Measurements from ENCODE around the gene UTF1.
"Not testable (repeated sequence)": the region's sequence is repeated elsewhere in the genome, so short reads cannot be mapped to it uniquely, and the experiment has no call there.

Gene UTF1

DNA sequence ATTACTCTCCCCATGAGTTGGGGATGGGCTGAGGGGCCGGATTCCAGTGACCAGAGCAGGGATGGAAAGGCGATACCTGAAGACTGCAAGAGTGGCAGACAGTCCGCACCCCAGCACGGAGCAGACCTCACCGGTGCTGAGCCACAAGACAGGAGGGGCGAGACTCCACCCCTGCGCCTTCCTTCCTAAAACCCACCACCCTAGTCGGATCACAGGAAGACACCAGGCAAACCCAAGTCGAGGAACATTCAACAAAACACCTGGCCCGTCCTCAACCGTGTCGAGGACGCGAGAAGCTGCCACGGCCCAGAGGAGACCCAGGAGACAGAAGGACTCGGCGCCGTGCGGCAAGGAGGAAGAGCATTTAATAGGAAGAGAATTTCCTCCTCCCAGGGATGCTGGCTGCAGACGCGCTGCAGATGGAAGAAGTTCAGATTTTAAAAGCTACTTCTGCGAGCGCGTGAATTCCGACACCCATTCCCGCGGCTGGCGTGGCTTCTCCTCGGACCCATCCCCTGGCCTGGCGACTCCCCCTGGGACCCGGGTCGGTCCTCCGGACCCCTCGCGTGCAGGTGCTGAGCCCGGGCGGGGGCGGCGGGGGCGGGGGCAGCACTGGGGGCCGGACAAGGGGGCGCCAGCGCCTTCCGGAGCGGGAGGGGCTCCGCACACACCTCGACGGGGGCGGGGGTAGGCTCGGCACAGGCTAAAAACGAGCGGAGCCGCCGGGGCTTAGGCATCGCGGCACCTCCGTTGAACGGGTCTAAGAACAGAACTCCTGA lies 563 bp upstream of the UTF1 start:
- no peak for DNase-seq

DNA sequence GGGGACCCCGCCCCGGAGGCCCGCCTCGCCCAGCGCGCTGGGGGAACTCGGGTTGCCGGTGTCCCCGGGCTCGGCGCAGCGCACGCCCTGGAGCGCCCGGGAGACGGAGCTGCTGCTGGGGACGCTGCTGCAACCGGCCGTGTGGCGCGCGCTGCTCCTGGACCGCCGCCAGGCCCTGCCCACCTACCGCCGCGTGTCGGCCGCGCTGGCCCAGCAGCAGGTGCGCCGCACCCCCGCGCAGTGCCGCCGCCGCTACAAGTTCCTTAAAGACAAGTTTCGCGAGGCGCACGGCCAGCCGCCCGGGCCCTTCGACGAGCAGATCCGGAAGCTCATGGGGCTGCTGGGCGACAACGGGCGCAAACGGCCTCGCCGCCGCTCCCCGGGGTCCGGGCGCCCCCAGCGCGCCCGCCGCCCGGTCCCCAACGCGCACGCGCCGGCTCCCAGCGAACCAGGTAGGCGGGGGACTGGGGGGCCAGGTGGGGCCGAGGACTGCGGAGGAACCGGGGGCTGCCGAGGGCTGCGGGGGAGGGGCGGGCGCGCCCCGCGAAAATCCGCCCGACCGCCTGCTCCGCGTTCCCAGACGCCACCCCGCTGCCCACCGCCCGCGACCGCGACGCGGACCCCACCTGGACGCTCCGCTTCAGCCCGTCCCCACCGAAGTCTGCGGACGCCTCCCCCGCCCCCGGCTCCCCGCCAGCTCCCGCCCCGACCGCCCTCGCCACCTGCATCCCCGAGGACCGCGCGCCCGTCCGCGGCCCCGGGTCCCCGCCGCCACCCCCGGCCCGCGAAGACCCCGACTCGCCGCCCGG lies 574 bp downstream of the UTF1 start:
- DNase-seq: no peak

DNA sequence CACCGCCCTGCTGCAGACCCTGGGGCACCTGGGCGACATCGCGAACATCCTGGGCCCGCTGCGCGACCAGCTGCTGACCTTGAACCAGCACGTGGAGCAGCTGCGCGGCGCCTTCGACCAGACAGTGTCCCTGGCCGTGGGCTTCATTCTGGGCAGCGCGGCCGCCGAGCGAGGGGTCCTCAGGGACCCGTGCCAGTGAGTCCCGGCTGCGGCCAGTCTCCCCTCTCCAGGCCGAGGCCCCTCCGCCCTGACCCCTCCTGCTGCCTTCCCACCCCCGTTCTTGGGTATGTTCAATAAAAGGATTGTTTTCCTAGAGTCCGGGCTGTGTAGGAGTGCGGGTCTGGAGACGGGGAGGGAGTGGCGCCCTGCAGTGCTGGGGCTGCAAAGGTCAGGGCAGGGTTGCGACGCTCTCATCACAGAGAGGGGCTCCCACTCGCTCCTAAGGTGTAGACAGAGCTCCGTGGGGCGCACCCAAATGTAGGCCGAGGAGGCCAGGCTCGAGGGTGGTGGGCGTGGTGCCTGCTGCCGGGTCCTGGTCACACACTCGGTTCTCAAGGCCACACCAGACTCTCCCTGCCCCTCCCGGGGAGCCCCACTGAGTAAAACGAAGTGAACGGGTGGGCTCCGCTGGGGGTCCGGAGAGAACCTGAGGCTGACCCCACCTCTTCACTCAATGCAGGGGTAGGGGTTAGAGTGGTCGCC lies 1.4 kb downstream of the UTF1 start:
- DNase-seq: no peak

DNA sequence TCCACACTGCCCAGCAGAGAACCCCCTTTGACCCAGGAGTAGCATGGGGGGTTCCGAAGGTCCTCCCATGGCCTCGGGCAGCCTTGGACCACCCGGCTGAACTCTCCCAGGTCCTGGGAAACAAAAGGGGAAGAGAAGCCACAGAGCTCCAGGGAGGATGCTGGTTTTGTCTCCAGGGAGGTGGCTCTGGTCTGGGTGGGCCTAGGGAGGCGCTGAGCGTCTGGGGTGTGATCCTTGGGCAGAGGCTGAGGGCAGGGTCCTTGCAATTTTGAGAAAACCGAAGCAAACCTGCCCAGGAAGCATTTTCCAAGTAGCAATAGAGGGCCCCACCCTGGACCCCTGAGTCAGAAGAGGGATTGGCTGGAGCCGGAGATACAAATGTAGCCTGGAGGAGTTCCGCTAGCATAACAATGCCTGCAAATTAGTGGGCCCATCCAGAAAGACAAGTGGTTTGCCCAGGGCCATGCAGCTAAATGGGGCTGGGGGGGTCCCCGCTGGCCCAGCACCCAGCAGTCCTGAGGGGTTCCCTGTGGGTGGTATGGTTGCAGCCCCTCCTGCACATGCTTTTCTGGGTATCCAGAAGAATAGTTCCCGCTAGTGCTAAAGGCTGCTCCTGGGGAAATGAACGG lies 2.0 kb downstream of the UTF1 start:
- DNase-seq: no peak

DNA sequence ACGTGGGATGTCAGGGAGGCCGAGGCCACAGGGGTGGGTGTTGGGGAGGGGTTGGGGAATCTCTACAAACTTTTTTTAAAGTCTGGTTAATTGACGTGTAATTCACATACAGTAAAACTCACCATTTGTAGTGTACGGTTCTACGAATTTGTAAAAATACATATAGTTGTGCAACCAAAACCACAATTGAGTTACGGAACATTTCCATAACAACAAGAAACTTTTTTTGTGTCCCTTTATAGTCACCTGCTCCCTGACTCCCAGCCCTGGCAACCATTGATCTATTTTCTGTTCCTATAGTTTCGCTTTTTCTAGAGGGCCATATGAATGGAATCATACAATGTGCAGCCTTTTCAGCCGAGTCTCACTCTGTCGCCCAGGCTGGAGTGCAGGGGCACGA lies 4.8 kb downstream of the UTF1 start:
- not testable (repeated sequence) for DNase-seq

DNA sequence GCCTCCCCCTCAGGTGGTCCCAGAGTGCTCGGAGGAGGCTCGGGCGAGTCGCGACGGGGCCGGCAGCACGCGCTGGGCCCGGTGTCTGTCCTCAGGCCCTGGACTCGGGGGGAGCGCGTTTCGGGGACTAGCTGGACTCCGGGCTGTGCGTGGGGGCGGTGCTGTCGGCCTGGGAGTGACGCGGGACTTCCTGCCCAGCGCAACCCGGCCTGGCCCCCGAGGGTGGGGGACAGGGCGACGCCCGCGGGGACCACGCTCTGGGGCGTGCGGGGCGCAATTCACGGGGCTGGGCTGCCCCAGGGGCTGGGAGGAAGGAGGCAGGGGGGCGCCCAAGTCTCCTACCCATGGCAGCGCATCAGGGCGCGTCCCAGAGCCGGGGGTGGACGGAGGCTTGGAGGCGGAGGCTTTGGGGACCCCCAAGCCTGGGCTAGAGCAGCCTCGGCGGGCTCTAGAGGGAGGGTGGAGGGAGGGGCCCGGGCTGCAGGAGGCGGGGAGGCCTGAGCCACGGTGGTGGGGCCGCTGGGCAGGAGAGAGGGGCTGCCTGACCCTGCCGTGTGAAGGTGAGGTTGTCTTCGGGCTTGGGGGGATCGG lies 5.3 kb downstream of the UTF1 start:
- no peak for DNase-seq

DNA sequence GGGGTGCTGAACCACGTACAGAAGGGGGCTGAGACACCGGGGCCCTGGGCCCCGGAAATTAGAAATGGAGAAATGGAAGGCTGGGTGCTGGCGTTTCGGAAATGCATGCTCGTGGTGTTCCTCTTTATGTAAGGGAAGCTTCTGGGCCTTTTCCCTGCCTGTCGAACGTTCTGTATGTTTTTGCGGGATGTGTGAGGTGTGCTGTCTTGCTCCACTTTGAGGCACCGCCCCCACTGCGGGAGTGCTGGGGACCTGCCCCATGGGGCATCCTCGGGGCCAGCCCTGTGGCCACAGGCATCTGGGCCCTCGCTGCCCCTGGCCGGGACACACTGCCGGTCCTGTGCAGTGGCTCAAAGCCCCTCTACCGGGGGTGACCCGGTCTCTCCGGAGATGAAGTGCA lies 5.9 kb downstream of the UTF1 start:
- DNase-seq: no peak

DNA sequence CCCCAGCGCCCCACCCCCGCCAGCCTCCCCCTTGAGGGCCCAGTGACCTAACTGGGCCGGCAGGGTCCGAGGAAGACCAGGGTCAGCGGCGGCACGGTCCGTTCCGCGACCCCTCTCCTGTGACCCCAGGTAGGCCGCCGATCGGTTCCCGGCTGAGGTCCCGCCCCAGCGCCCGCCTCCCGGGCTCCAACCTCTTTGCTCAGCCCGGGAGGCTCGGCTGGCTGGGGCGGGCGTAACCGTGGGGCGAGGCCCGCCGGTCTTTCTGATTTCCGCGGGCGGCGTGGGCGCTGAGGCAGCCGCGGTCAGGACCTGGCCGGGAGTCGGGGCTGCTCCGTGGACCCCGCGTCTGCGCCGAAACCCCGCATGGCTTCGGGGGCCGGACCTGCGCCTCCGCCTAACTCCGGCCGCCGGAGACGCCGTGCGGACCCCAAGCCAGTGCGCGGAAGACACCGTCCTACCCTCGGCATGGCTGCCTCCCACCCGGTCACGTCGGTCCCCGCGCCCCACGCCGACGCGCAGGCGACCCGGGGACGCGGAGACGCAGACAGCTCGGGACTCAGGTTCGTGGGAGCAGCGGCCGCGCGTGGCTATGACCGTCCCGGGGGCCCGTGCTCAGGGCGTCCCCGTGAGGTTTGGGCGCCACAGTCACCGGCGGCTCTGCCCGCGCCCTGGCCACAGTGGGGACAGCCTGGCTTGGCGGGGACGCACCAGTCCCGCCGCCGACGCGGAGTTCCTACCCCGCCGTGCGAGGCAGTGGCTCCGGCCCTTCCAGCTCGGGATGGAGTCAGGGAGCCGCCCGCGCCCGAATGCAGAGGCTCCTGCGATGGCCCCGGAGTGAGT lies 6.6 kb downstream of the UTF1 start:
- no peak for DNase-seq

DNA sequence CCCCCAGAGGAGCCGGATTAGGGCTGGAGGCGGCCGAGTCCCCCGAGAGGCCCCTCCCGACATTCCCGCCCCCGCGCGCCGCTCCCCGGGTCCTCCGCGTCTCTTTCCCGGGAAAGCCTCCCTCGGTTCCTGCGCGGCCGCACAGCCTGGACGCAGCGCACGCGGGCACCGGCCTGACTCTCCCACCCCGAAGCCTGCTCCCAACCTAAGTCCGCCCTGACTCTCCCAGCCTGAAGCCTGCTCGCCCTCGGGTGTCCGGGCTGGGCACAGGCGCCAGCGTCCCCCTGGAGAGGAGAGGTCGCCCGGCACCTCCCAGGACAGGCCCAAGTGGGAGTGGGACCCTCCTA lies 7.2 kb downstream of the UTF1 start:
- no peak for DNase-seq

DNA sequence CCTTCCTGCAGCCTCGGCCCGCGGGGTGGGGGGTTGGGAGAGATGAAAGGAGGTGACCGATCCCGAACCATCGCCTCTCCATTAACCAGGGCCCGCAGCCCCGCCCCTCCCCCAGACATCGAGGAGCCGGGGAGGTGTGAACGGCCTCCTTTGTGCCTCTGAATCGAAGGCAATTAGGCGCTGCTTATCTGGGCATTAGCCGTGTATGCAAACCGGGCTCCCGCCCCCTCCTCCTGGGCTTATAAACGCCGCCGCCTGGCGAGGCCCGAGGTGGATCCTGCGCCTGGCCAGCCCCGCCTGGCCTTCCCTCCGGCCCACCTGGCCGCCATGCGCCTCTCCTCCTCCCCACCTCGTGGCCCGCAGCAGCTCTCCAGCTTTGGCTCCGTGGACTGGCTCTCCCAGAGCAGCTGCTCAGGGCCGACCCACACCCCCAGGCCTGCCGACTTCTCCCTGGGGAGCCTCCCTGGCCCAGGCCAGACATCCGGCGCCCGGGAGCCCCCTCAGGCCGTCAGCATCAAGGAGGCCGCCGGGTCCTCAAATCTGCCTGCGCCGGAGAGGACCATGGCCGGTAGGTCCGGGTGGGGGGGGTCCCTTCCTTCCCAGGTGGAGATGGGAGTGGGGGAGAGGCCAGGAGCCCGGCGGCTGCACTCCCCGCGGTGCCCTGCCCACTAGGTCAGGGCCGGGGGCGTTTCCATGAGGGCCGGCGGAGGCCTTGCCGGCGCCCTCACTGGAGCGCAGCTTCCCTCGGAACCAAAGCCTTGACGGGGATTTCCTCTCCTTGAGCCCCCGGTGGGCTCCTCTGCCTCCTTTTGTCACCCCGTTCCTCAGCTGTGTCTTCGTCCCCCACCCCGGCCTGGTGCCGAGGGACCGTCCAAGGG lies 7.8 kb downstream of the UTF1 start, which contains the start of gene VENTX:
TSS of gene VENTX (plus strand) at position 268 of the 878 bp plus-strand sequence. CDS start at position 328, 60 bp downstream.
- DNase-seq: no peak

DNA sequence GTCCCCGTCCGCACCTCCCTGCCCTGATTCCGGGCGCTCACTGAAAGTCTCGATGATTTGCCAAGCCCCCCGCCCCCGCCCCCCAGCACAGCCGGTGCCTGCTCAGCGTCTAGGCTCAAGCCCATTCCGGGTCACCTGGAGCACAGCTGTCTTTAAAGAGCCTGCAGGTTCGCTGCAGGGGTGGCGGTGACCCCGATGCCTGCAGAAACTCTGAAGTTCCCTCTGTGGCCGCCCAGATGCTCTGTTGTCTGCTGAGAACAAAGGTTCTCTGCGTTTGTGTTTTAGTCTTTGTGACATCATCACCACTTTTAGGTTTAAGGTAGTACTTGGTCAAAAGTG lies 8.4 kb downstream of the UTF1 start:
- DNase-seq: no peak

DNA sequence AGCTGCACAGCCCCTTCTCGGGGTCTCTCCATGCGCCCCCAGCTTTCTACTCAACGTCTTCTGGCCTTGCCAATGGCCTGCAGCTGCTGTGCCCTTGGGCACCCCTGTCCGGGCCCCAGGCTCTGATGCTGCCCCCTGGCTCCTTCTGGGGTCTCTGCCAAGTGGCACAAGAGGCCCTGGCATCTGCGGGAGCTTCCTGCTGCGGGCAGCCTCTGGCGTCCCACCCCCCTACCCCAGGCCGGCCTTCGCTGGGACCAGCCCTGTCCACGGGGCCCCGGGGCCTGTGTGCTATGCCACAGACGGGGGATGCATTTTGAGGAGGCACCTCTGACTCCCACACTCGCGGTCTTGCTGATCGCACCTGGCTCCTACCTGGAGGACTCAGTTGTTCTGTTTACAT lies 10.0 kb downstream of the UTF1 start:
- DNase-seq: no peak

DNA sequence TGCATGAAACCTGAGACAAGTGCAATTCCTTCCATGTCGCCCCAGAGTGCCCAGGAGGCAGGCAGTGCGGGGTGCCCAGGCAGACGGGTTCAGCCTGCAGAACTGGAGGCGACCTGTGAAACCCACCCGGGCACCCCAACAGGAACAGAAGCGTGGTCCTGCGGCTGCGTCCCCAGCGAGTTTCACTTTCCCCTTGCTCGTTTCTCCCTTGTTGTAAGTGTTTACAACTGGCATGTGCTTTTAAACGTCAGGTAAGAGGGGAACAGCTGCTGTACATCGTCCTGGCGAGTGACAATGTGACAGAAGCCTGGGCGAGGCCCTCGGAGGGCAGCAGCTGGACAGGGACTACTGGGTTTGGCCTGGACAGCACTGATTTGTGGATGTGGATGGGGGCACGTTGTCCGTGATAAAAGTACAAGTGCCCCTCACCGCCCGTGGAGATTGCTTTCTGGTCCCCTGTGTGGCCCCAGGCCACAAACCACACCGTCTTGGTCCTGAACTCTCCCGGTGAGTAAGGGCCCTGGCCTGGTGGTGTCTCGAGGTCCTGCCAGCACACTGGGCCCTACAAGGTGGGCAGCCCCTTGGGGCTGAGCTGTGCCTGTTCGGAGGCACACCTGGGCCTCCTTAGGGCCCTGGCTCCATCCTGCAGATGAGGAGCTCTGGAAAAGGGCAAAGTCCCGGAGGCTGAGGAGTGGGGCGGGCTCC lies 11.6 kb downstream of the UTF1 start:
- no peak for DNase-seq

DNA sequence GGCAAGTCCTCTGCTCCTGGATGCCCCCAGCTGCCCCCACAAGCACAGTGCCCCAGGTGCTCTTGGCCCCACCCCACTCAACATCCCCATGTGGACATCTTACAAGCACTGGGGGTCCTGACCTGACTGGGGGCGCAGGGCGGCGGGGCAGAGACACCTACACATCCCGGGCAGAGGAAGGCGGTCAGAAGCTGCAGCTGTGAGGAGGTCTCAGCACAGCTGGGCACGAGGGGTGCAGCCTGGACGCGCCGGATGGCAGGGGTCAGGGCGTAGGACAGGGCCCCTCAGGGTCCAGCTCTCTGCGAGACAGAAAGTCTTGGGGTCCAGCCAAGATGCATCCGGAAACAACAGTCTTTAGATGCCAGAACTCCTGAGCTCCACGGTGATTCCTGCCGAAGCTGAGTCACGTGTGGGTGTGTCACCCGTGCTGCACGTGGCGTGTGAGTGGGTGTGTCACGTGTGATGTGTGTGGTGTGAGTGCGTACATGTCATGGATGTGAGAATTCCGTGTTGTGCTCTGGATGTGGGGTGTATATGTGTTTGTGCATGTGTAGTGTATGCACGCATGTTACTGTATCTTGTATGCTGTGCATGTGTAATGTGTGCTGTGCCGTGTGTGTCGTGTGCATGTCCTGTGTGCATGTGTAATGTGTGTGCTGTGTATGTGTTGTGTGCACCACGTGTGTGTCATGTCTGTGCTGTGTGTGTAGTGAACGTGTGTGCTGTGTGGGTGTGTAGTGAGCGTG lies 12.8 kb downstream of the UTF1 start:
- DNase-seq: no peak

DNA sequence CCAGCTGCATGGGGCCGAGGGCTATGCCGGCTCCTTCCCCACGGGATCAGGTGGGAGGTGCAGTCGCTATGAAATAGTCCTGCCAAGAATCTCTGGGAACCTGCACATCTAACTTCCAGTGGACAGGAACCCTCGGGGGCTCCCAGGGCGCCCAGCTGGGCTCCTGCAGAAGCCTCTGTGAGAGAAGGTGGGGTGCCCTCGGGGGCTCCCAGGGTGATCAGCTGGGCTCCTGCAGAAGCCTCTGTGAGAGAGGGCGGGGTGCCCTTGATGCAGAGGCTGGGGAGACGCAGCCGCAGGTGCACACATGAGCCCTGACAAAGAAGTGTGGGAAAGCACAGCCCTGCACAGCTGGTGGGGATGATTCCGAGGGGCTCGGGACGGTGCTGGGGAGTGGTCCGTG lies 13.6 kb downstream of the UTF1 start:
- no peak for DNase-seq

DNA sequence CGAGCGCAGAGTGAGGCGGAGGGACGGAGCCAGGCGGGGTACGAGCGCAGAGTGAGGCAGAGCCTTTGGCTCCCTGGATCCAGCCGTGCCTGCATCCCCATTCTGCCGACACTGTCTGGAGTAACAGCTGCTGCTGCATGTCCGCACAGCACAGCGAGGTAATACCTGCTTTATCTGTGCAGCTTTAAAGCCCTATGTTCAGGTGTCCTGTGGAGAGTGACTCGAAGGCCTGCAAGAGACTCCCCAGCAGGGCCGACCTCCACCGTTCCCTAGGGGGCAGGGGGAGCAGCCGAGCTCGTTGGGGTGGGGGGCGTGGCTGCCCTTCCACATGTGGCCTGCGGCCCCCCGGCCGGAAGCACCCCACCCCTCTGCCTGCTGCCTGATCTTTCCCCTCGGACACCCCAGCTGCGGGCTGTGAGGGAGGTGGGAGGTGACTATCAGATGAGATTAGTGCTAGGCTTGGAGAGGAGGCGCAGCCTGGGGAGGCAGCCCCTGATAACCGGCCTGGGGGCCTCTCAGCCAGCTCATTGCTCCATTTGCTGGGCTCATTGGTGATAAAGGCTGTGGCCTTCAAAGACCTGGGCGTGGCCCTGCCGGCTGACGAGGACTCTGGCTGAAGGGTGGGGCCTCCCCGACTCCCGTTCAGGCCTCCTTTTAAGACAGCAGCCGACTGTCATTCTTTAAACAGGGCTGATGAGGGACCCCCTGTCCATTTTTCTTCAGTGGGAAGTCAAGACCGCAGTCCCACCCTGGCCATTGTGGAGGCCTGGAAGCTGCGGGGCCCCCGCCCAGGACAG lies 15.6 kb downstream of the UTF1 start:
- DNase-seq: no peak

DNA sequence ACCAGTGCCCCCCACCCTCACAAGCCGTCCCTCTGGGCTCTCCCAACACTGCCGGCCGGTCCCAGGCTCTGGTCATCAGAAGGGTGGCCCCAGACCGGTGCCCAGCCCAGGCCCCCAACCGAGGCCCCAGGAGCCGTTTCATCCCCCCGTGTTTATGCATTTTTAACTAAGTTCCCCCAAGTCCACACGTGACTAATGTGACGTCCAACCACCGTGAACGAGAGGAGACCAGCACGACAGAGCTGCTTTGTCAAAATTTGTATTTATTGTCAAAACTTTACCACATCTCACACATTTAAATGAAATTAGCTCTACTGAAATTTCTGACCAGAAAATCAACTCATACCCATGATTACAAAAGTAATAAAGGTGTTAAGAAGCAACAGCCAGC lies 16.2 kb downstream of the UTF1 start:
- DNase-seq: no peak

DNA sequence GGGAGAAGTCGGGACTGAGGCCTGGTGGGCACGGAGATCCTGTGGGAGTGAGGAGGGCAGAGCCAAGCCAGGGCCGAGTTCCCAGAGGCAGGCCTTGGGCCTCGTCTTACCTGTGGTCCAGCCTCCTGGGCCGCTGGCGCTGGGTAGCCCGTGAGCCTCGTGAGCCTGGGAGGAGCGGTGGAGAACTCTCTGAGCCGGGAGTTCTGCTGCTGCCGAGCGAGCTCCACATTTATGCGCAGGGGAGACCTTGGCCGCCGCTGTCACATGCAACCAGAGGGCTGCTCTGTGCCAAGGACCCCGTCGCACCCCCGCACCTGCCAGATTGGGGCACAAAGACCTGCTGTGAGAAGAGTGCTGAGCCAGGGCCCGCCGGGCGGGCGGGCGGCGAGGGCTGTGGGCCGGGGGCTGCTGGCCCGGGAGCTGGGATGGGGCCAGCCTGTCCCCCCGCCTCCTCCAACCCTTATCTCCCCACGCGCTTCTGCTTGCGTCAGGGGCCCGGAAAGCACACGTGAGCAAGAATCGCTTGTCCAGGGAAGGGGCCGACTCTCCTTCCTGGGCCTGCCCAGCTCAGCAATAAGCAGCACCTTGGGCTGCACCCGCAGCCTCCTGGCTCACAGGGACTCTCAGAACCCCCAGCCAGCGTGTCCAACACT lies 17.8 kb downstream of the UTF1 start:
- no peak for DNase-seq
